GM19467 (cell line): Measurements from ENCODE around the gene FBN2.
"Not testable (repeated sequence)": the region's sequence is repeated elsewhere in the genome, so short reads cannot be mapped to it uniquely, and the experiment has no call there.

Source experiments
- ATAC-seq: cut with Tn5 transposase; IDR thresholded peaks from one replicate; pipeline ENCODE4 v1.9.1; 2021; ENCODE audit warnings: mild to moderate bottlenecking, moderate library complexity; ENCODE audit not compliant: unreplicated experiment

FBN2 gene

DNA sequence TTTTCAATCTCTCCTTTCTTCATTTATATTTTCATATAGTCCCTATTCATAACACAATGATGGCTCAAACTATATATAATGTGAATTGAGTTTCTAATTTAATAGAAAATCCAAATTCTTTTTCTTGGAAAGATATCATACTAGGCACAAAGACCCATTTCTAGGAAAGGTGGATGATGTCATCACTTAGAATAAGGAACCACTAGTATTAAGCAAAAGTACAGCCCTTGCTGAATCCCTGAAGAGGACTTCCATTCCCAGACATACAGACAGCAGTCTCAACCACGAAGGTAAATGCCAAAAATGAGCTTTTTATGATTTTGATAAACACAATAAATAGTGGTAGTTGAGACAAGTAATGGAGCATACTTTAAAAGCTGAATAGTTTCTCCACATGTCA is 210.0 kb downstream of the FBN2 start:
- ATAC-seq = no peak

DNA sequence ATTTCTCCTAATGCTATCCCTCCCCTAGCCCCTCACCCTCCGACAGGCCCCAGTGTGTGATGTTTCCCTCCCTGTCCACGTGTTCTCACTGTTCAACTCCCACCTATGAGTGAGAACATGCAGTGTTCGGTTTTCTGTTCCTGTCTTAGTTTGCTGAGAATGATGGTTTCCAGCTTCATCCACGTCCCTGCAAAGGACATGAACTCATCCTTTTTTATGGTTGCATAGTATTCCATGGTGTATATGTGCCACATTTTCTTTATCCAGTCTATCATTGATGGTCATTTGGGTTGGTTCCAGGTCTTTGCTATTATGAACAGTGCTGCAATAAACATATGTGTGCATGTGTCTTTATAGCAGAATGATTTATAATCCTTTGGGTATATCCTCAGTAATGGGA is 216.6 kb downstream of the FBN2 start:
- not testable (repeated sequence) for ATAC-seq

GRCh38 chr5:128318691-128319090 is 219.4 kb downstream of the FBN2 start:
- no peak for ATAC-seq

DNA sequence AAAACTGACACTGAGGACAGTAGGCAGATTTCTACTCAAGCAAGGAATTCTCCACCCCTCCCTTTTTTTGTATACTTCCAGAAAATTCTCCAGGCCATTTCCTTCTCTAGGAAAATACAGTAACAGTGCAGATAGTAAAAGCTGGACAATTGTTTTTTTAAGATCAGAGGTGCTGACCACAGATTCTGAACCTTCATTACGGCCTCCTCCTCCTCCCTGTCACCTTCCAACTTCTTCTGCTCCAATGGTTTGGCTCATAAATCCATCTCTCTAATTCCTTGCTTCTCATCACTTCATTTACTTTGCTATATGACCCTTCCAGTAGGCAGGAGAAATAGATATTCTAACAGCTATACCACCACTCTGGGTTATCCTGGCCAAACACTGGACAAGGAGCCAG is 220.6 kb downstream of the FBN2 start:
- ATAC-seq = no peak

DNA sequence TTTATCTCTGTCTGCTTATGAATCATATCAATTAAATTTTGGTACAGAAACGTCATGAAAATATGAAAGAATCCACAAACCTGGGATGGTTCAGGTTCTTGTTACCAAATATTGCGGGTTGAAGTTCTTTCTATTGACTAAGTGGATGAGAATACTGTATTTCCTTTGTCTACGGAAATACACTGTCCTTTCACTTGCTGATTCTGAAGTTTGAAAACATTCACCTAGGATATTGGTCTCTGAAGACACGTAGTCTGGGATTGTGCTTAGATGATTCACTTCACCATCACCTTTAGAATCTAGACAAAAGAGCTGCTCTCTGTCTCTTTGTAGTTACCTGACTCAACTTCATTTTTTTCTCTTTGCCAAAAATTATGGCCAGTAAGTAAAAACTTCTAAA is 222.4 kb downstream of the FBN2 start:
- no peak for ATAC-seq

DNA sequence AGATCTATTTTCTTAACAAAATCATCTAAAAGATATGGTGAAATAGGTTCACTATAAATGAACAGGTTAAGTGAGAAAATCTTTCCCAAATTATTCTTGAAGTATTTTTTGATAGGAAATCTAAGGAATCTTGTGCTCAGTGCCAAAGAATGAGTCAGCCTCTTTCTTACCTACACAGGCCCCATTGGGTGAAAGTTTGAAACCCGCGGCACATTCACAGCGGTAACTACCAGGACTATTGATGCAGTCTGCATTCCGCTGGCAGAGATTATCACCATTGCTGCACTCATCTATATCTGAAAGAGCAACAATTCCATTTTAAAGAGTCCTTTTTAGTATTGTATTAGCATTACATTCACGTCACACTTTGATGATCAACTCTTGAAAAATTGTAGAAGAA is 232.7 kb downstream of the FBN2 start:
- no peak for ATAC-seq

GRCh38 chr5:128304791-128305190 is 233.3 kb downstream of the FBN2 start:
- no peak for ATAC-seq

DNA sequence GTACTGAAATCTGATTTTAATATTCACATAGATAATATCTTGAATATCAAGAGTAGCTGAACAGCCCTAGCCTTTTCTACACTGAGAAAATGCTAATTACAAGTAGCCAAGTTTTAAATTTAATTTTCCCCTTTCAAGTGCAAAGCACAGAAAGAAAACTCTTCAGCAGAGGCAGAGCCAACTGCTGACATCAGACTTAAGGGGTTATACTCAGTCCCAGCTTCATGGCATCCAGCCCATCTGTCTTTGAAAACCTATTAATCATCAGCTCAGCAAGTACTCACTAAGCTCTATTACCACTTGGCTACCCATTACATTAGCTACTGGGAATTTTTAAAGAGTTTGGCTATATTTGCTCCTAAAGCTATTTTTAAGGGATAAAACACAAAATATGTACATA is 234.0 kb downstream of the FBN2 start:
- no peak for ATAC-seq

DNA sequence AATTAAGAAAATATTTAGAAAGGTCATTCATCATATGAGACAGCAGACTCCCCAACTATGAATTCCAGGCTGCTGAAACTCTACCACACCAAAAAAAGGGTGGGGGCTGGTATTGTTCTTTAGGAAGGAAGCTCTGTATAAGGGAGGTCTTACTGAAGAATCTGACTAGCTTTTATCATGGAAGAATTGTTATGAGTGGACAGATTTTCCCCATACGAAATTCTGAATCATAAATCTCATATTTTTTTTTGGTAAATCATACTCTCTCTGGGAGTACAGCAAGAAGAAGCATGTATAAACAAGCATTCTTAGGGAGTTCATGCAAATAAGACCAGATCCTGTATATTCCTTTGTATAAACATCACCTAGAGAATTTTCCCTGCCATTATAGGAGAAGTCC is 234.5 kb downstream of the FBN2 start:
- no peak for ATAC-seq

DNA sequence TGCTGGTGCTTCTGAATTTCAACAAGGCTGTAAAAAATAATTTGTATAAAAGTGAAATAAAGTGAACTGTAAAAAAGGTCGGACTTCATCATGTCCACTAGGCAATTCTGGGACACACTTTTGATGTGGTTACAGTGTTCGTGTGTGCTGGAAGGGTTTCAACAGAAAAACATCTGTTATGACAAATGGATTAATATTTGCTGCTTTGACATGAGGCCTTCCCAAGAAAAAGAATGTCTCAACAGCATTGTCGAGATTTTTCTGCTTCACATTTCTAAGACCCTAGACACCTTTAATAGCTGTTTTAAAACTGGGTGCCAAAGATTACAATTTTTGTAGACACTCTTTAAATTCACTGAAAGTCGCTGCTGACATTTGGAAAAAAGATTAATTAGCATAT is 237.9 kb downstream of the FBN2 start:
- ATAC-seq = no peak

GRCh38 chr5:128290152-128290858 is 247.7 kb downstream of the FBN2 start:
- no peak for ATAC-seq

GRCh38 chr5:128287740-128288139 is 250.3 kb downstream of the FBN2 start:
- ATAC-seq = no peak

GRCh38 chr5:128284236-128284635 is 253.8 kb downstream of the FBN2 start:
- no peak for ATAC-seq

DNA sequence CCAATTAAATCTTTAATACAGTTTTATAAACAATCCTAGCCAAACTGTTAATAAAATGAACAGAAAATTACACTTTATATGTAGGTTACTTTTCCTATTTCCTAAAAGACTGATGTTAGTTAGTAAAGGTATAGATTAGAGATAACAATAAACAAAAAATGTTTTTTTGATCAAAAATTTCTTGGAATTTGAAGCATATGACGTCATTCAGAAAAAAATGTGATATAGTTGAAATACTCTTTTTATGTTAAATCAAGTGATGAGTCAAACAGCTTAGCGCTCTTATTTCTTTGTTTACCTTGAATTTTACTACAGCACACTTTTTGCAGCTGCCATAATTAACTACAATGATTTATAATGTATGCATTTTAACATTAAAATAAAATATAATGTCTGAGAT is 258.7 kb downstream of the FBN2 start:
- ATAC-seq = no peak

GRCh38 chr5:128276537-128277216 is 261.4 kb downstream of the FBN2 start:
- no peak for ATAC-seq

GRCh38 chr5:128274441-128274840 is 263.6 kb downstream of the FBN2 start:
- no peak for ATAC-seq

GRCh38 chr5:128273736-128274135 is 264.3 kb downstream of the FBN2 start:
- ATAC-seq = no peak

DNA sequence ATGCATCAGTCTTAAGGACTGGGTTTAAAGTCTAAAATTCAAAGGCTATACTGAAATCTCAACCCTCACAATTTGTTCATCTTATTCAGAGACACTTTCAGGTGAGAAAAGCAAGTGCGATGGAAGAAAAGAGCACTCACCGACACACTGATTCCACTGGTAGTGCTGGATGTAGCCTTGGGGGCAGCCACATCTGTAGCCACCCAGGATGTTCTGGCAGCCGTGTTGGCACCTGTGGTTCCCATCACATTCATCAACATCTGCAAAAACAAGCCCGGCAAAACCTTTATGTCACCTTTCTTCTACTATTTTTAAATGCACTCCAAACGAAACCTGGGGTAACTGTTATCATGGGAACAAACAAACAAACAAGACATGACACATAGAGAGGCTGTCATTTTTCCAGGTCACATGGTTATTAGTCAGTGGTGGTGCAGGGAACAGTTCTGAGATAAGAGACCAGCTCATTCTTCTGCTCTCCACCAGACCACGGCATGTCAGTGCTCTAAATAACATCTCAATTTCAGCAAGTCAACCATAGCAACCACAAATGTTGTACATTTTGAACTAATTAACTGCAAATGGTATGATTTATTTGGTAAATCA is 266.1 kb downstream of the FBN2 start:
- ATAC-seq = no peak

DNA sequence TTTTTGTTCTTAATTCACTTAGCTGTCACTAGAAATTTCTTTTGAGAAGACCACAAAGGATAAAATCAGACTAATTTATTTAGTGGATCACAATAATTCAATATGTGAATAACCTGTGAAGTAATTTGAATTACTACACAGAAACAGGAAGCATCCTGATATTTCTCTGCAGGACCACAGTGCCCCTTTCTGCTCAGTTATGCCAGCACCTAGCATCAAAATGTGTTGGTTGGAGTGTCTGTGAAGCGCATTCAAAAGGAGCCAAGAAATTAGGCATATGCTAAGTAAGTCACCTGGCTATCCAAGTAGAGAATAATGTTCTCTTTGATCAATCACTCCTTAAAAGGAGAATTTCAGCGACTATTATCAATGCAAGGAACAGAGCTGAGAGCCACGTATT is 267.0 kb downstream of the FBN2 start:
- ATAC-seq = no peak

DNA sequence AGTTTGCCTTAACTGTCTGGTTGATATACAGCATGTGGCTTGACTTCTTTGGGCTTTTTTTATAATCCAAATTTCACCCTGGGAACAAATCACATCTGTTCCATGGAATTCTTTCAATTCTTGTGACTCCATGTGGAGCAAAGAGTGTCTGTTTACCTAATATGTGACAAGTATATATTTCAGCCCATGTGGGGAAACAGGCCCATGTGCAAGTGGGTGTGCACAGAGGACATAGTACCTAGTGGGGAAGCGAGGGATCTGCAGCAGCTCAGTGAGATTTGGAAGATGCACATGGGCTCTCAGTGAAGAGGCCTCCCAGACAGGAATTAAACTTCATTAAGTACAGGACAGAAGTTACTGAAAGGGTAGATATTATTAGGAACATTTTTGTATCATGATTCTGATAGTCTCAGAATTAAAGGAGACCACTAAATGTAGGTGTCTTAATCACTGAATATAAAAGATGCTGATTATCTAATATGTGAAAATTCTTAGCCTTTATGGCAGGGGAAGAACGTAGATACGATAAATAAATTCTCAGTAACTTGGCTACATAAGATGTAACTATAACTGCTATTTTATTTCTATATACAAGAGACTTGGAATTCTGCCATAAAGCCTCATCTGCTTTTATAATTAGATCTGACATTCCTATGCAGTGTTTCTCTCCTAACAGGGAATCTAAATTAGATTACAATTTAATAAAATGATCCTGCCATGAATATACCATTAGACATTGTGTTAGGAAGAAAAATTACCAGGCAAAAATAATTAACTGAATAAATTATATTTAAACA is 273.3 kb downstream of the FBN2 start:
- ATAC-seq = no peak

DNA sequence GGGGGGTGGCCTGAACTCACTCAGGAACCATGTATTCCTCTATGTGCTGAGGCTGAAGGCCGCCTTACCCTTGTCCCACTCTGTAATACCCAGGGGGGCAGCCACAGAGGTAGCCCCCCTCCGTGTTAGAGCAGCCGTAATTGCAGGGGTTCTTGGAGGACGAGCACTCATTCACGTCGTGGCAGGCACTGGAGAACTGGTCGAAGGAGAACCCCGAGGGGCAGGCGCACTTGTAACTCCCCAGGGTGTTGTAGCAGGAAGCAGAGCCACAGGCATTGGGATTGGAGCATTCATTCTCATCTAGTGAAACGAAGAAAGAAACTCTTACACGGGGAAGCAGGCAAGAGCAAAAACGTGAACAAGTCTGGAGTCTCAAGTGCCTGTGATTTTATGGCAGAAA is 274.7 kb downstream of the FBN2 start:
- no peak for ATAC-seq

- no peak for ATAC-seq
Observed at GRCh38 chr5:128262911-128263310, 275.1 kb downstream of the FBN2 start.
